Measurements from ENCODE around the gene FBXO36. TPM values are rescaled to one million over a fixed set of nuclear protein-coding genes. Genes with fewer than 3 reads are reported as not detected.
A peak's percentile ranks its signal among the peaks of the same experiment; 100 is the strongest.

FBXO36 gene
- total RNA-seq, 2 donors from 2014 or later = 6.7 to 13.3 TPM

DNA sequence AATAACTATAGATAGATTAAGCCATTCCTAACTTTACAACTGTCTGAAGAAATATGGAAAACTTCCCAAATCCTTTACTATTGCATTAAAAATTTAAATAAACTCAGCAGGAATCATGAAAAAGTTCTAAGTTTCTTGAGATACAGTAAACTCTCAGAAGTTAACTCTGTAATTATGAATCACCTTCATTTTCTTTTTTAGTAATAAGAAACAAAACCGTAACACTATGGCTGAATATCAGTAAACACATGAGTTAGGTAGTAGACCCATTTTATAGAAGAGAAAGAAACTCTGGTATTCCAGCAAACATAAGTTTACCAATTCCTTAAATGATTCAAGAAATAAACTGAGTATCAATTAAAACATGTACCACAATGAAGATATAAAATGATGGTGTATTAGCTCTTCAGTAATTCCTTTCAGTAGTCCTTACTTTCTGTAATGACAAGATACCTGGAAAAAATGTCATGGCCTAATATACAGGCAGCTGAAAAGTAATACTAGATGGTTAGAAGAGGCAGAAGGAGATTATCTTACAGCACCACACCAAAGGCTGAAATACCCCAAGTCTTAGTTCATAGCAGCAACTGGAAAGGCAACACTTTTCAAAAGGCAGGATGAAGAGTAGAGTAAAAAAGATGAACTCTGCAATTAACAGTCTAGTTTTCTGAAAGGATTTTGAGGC is 12.0 kb upstream of the FBXO36 start:
- Mint-ChIP-seq H3K27ac (no peak overlapping the region), H3K4me1 (peaks cover 29% of the 10 kb centered on the region), H3K27me3 (ENCODE audit: insufficient read depth) (no peaks in the 10 kb centered on the region)

GRCh38 chr2:229910832-229911412 is 11.4 kb upstream of the FBXO36 start:
- peak; percentile 75 for DNase-seq
- peaks cover 33% of the 10 kb centered on the region for H3K36me3 ChIP-seq (ENCODE audit: control insufficient read depth, insufficient read depth, low read length)
- Mint-ChIP-seq H3K4me1 (peaks cover 31% of the 10 kb centered on the region), H3K36me3 (ENCODE audit: low read depth) (peaks cover 15% of the 10 kb centered on the region), H3K27ac (no peak overlapping the region), H3K9me3 (no peaks in the 10 kb centered on the region), H3K27me3 (ENCODE audit: insufficient read depth) (no peaks in the 10 kb centered on the region), H3K4me3 (no peak overlapping the region)
- TF ChIP-seq, protein P1, sequence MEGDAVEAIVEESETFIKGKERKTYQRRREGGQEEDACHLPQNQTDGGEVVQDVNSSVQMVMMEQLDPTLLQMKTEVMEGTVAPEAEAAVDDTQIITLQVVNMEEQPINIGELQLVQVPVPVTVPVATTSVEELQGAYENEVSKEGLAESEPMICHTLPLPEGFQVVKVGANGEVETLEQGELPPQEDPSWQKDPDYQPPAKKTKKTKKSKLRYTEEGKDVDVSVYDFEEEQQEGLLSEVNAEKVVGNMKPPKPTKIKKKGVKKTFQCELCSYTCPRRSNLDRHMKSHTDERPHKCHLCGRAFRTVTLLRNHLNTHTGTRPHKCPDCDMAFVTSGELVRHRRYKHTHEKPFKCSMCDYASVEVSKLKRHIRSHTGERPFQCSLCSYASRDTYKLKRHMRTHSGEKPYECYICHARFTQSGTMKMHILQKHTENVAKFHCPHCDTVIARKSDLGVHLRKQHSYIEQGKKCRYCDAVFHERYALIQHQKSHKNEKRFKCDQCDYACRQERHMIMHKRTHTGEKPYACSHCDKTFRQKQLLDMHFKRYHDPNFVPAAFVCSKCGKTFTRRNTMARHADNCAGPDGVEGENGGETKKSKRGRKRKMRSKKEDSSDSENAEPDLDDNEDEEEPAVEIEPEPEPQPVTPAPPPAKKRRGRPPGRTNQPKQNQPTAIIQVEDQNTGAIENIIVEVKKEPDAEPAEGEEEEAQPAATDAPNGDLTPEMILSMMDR (conservative IDR thresholded peaks at IDR 0.05) = peak; percentile 69
- H3K4me3 ChIP-seq (ENCODE audit: low read length) = no peak overlapping the region
- no peak overlapping the region for H3K27ac ChIP-seq (ENCODE audit: low read depth, low read length)
- no peaks in the 10 kb centered on the region for H3K4me1 ChIP-seq (ENCODE audit: control insufficient read depth, insufficient read depth, low read length)
- 25 to 28% methylated on average over 1 of the region's 1 CpG for WGBS, 2 experiments (ENCODE audit: insufficient coverage in 1 of 2, insufficient read length in 1 of 2)
- H3K27me3 ChIP-seq (ENCODE audit: control insufficient read depth, insufficient read depth, low read length, poor library complexity, severe bottlenecking) = no peaks in the 10 kb centered on the region
- H3K9ac ChIP-seq (ENCODE audit: extremely low read depth, low read length, poor library complexity, severe bottlenecking) = no peak overlapping the region
- H3K9me3 ChIP-seq (ENCODE audit: control insufficient read depth, low read length) = no peaks in the 10 kb centered on the region

More for the DNA sequence above, 12.0 kb upstream of the FBXO36 start:
- Histone ChIP-seq H3K27me3 (ENCODE audit: control insufficient read depth, insufficient read depth, low read length, poor library complexity, severe bottlenecking) (no peaks in the 10 kb centered on the region), H3K27ac (ENCODE audit: low read depth, low read length) (no peak overlapping the region), H3K4me1 (ENCODE audit: control insufficient read depth, insufficient read depth, low read length) (no peaks in the 10 kb centered on the region), H3K9ac (ENCODE audit: extremely low read depth, low read length, poor library complexity, severe bottlenecking) (no peak overlapping the region), H3K36me3 (ENCODE audit: control insufficient read depth, insufficient read depth, low read length) (peaks cover 30% of the 10 kb centered on the region), H3K4me3 (ENCODE audit: low read length) (no peak overlapping the region), H3K9me3 (ENCODE audit: control insufficient read depth, low read length) (no peaks in the 10 kb centered on the region)
- 100% methylated on average over 1 of the region's 1 CpG; no CpG with 5 or more reads in 1 of the 2 experiments for WGBS, 2 experiments (ENCODE audit: insufficient coverage in 1 of 2, insufficient read length in 1 of 2)
- Mint-ChIP-seq H3K9me3 (no peaks in the 10 kb centered on the region), H3K36me3 (ENCODE audit: low read depth) (peaks cover 20% of the 10 kb centered on the region), H3K4me3 (no peak overlapping the region)
- TF ChIP-seq, protein P1 (conservative IDR thresholded peaks at IDR 0.05) = no peak
- no peak for DNase-seq

DNA sequence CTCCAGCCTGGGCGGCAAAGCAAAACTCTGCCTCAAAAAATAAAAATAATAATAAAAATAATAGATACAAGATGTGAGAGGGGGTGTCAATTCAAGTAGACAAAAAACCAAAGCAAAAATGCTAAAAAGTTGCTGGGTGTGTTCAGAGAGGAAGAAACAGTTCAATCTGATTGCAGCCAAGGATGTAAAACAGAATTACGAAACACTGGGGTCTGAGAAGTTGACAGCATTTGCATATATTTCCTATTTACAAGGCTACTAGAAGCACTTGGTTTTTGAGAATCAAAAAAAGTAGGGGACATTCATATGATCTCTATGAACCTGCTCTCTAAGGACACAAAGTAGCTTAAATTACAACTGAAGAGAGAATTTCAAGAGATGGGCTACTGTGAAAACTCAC is 8.1 kb upstream of the FBXO36 start:
- H3K4me1 ChIP-seq (ENCODE audit: control insufficient read depth, insufficient read depth, low read length) = no peaks in the 10 kb centered on the region
- H3K4me3 ChIP-seq (ENCODE audit: low read length) = no peak overlapping the region
- no peaks in the 10 kb centered on the region for H3K27me3 Mint-ChIP-seq (ENCODE audit: insufficient read depth)
- H3K4me1 Mint-ChIP-seq = peaks cover 31% of the 10 kb centered on the region
- H3K27ac ChIP-seq (ENCODE audit: low read depth, low read length) = no peak overlapping the region
- H3K27me3 ChIP-seq (ENCODE audit: control insufficient read depth, insufficient read depth, low read length, poor library complexity, severe bottlenecking) = no peaks in the 10 kb centered on the region
- H3K9me3 ChIP-seq (ENCODE audit: control insufficient read depth, low read length) = no peaks in the 10 kb centered on the region
- TF ChIP-seq, protein P1 (conservative IDR thresholded peaks at IDR 0.05) = no peak
- 100% methylated on average over 1 of the region's 2 CpGs for WGBS, 2 experiments (ENCODE audit: insufficient coverage in 1 of 2, insufficient read length in 1 of 2)
- DNase-seq = no peak
- H3K9me3 Mint-ChIP-seq = no peaks in the 10 kb centered on the region
- H3K27ac Mint-ChIP-seq = peak overlapping the region; percentile 48
- no peak overlapping the region for H3K9ac ChIP-seq (ENCODE audit: extremely low read depth, low read length, poor library complexity, severe bottlenecking)
- H3K4me3 Mint-ChIP-seq = no peak overlapping the region
- H3K36me3 Mint-ChIP-seq (ENCODE audit: low read depth) = peaks cover 24% of the 10 kb centered on the region
- H3K36me3 ChIP-seq (ENCODE audit: control insufficient read depth, insufficient read depth, low read length) = peaks cover 44% of the 10 kb centered on the region
